AG09319 (cell line): ENCODE results near the gene HTT.

Experiments
- DNase-seq: peaks from one replicate; pipeline ENCODE4 v3.0.0-alpha.2; 2010; ENCODE audit warnings: low read depth; ENCODE audit errors: extremely low read depth
- TF ChIP-seq, protein P1 (sequence below): IDR thresholded peaks from 2 replicates; pipeline ENCODE4 v1.5.1; 2011; ENCODE audit warnings: low read depth, mild to moderate bottlenecking, inconsistent platforms, low read length, moderate library complexity

The HTT gene

DNA sequence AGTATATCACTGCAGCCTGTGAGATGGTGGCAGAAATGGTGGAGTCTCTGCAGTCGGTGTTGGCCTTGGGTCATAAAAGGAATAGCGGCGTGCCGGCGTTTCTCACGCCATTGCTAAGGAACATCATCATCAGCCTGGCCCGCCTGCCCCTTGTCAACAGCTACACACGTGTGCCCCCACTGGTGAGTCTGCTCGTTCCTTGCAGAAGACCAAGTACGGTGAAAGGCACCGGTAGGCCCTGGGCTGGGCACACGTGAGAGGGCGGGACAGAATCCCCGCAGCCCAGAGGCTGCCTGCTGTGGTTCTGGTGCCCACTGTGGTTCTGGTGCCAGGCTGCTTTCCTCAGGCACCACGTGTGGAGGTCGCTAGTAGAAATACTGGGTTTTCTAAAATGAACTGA, 143.3 kb downstream of the HTT start:
- DNase-seq = no peak
- TF ChIP-seq, protein P1, sequence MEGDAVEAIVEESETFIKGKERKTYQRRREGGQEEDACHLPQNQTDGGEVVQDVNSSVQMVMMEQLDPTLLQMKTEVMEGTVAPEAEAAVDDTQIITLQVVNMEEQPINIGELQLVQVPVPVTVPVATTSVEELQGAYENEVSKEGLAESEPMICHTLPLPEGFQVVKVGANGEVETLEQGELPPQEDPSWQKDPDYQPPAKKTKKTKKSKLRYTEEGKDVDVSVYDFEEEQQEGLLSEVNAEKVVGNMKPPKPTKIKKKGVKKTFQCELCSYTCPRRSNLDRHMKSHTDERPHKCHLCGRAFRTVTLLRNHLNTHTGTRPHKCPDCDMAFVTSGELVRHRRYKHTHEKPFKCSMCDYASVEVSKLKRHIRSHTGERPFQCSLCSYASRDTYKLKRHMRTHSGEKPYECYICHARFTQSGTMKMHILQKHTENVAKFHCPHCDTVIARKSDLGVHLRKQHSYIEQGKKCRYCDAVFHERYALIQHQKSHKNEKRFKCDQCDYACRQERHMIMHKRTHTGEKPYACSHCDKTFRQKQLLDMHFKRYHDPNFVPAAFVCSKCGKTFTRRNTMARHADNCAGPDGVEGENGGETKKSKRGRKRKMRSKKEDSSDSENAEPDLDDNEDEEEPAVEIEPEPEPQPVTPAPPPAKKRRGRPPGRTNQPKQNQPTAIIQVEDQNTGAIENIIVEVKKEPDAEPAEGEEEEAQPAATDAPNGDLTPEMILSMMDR = no peak

DNA sequence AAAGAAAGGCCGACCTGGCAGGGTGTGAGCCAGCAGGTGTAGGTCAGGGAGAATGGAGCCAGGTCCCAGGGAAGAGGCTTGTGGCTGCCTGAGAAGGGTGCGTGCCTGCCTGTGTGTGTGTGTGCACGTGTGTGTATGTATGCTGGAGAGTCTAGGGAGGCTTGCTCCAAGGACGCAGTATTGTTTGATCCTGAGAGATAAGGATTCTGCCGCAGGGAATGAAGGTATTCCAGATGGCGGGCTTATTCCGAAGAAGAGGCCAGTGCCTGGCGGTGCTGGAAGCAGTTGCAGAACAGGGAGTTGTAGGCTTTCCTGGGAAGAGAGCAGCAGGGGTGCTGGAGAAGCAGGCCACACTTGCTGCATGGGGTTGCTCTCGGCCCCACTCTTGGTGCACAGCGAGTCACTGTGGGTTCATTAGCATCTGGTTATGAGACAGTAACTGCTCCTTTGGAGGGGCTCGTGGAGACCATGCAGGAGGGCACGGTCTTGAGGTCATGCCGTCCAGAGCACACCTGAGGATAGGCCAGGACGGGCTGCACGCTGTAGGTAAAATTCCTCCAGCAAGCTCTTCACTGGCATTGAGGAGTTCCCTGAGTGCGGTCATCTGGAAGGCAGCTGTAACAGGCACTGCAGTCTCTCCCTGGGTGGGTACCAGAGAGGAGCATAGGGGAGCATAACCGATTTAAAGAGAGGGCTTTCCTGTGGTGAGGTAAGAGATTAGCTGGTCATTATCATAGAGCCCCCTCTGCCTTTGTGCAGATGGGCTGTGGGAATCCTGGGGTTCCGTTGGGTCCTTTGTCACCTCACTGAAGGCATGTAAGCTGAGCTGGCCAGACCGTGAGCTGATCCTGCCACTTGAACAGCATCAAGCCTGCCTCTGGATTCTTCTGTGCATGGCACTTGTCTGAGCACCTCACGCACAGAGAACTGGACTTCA, 144.6 kb downstream of the HTT start:
- TF ChIP-seq, protein P1 = no peak
- DNase-seq = no peak

DNA sequence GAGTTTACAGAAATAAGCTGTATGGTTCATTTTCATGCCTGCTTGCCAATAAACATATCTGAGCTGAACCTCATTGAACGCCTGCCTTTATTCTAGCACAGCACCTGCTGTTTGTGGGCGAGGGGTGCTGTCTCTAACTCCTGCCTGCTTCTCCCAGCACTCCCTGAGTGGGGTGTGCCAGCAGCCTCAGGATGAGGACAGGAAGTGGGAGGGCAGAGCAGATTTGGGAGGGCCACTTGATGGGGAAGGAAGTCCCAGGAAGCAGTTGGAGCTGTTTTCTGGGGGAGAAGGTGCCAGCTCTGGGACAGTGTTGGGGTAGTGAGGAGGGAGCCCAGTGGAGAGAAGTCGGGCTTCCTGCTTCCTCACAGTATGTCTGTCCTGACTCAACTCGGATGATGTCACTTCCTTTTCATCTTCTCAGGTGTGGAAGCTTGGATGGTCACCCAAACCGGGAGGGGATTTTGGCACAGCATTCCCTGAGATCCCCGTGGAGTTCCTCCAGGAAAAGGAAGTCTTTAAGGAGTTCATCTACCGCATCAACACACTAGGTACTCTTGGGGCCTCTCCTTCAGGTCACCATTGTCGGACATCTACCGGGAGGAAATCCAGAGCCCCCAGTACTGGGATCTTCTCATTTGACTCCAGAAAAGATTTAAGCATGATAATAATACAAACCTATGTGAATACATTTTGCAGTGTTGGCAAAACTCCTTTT, 145.4 kb downstream of the HTT start:
- no peak for DNase-seq
- TF ChIP-seq, protein P1 = no peak

DNA sequence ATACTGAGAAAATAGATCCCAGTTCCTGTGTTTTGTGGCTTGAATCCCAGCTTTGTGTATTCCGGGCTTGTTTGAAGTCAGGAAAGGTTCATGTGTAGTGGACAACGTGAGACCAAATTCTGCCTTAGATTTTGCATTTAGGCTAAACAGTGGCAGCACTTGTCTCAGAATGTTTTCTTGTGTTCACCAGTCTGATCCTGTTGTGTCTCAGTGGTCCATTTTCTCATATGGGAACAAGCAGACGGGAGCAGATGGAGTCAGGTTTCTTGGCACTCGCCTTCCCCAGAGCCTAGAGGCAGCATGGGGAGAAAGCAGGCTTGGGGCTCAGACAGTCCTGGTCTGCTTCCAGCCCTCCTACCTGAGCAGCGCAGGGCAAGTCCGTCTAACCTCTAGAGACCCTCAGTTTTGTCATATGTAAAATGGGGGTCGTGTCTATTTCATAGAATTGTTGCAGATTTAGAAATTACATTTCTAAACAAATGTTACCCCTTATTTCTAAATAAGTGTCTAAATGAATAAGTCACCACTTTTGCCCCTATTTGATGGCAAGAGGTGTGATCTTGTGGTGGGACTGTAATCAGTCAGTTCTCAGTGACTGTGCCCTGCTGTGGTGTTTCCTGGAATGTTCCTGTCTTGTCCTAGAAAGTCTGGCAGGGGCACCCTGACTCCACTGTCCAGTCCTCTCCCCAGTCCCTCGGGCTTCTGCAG, 146.1 kb downstream of the HTT start:
- no peak for DNase-seq
- TF ChIP-seq, protein P1 = no peak

DNA sequence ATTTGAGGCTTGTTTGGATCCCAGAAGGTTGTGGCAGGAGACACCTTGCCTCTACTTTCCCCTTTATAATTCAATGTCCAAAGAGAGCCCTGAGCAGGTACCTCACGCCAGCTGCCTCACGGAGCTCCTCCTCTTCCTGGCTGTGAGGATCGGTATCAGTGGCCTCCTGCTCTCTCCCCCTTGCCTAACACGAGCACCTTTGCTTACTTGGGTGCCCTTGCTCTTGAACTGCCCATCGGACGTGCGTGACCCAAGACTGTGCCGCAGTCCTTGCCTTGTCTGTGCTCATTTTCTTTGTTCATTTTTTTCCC, 146.7 kb downstream of the HTT start:
- TF ChIP-seq, protein P1 = no peak
- DNase-seq = no peak

DNA sequence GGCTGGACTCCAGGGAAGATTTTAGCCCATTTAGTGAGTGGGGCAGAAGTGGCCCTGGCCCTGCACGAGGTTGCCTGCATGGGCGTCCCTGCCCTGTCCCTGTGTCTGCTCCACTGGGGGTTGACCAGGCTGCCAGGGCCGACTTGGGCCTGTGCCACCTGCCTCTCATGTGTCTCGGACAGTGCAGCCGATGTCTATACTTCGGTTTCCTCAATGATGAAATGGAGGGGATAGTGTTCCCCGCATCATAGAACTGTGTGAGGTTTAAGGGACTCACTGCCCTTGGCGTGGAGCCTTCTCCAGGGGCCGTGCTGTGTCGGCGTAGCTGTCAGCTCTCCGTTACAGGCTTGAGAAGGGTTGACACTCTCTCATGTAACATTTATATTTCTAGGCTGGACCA, 147.5 kb downstream of the HTT start:
- TF ChIP-seq, protein P1 = no peak
- no peak for DNase-seq
